Myocyte (in vitro differentiated cells): ENCODE results near the gene ERH. TPM values are rescaled to one million over a fixed set of nuclear protein-coding genes. Genes with fewer than 3 reads are reported as not detected.

ENCODE experiments used
- total RNA-seq: library from RNA; depleted of rRNA; stranded (reverse); fragments of >200 nt; gene quantifications from 2 replicates; pipeline ENCODE4 v1.2.3, GENCODE V29; 2014

The ERH gene
- total RNA-seq, 1 donor from 2014 or later, result 70.3 TPM

Other genes with a start within 250 kb of the ERH start
- 41.6 and 41.8 TPM in 2 replicates for gene DCAF5, start 245.2 kb downstream of the ERH start, total RNA-seq
- gene EXD2, start 206.8 kb downstream of the ERH start, total RNA-seq, result 13.6 and 20.6 TPM in 2 replicates
- gene GALNT16, start 138.1 kb downstream of the ERH start, total RNA-seq, result 2.9 and 4.5 TPM in 2 replicates
- gene SLC39A9, start 393 bp upstream of the ERH start, total RNA-seq, result 52.8 and 60.2 TPM in 2 replicates
- gene PLEKHD1, start 86.4 kb upstream of the ERH start, total RNA-seq, result 1.1 and 2.3 TPM in 2 replicates
- gene CCDC177, start 176.6 kb upstream of the ERH start, total RNA-seq, result not detected in 2 replicates
- 13.4 and 14.6 TPM in 2 replicates for gene SUSD6, start 213.3 kb upstream of the ERH start, total RNA-seq